GM21526 (cell line): ENCODE data around the gene EPHA1.

Source experiments
- ATAC-seq: cut with Tn5 transposase; IDR thresholded peaks from one replicate; pipeline ENCODE4 v1.9.1; 2021; ENCODE audit warnings: moderate library complexity; ENCODE audit not compliant: unreplicated experiment, low FRiP score

The EPHA1 gene

DNA sequence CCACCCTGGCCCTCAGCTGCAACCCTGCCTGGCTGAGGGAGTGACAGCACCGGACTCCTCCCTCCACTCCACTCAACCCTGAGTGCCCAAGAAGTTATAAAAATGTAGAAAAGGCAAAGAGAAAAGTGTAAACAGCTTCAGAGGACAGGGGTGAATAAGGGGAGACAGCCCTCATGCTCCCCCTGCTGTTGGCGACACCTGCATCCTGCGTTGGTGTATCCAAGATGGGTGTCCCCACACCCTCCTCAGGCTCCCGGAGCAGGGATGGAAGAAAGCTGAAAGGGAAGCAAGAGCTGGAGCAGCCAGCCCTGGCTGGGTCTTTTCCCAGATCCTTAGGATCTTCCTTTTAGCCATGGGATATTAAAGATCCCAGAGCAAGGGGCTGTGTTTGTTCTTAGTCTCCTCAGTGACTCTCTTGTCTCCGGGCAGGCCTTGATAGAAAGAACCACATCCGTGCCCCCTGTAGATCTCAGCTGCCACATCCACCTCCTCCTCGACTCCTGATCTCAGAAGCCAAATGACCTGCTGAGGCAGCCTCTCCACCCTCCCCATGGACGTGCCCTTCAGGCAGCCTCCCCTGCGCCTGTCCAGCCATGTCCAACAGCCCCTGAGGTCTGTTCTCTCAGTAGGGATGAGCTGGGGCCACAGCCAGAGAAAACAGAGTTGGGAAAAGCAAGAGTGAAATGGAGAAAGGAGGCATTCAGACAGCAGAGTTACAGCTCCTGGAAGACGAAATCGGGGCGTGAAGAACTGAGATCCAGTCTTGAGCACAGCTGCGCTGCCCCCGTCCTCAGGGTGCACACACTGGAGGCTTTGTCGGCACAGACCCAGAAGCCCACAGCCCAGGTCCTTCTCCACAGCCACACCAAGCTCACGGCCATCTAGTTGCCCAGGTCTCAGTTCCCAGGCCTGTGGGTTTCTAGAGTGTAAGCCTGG, 52.9 kb downstream of the EPHA1 start:
- no peak for ATAC-seq

GRCh38 chr7:143354965-143355364, 53.7 kb downstream of the EPHA1 start:
- no peak for ATAC-seq

GRCh38 chr7:143354376-143354775, 54.3 kb downstream of the EPHA1 start:
- no peak for ATAC-seq

DNA sequence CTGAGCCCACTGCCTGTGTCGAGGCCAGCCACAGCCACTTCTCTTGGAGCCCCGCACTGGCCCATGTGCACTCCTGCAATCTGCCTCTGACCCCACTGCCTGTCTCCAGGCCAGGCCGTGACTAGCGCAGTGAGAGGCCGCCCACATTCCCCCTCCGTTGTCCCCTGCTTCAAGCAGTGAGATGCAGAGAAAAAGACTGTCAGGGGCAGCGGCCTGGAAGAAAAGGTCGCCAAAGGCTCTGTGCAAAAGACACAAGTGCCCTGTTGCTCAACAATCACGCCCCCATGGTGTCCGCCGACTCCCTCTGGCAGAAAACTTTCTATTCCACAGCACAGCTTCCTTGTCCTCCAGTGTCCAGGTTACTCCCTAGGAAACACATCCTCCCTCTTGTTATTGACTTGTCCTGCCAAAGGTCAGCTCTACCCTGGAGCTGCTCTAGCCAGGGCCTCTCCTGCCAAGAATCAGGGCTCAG, 56.1 kb downstream of the EPHA1 start:
- ATAC-seq, result no peak

DNA sequence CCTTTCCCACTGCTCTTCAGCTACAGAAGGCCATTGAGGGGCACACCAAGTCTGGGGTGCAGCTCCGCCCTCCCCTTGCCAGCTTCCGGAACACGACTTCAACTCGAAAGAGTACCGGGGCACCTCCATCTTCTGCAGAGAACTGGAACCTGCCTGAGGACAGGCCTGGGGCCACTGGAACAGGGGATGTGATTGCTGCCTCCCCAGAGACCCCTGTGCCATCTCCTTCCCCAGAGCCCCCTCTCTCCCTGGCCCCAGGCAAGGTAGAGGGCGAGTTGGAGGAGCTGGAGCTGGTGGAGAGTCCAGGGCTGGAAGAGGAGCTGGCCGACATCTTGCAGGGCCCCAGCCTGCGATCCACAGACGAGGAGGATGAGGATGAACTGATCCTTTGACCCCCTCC, 57.1 kb downstream of the EPHA1 start:
- no peak for ATAC-seq

GRCh38 chr7:143351060-143351459, 57.6 kb downstream of the EPHA1 start:
- no peak for ATAC-seq

- ATAC-seq, result no peak
Observed at GRCh38 chr7:143347950-143348349, 60.7 kb downstream of the EPHA1 start.

GRCh38 chr7:143346018-143346417, 62.6 kb downstream of the EPHA1 start:
- ATAC-seq, result no peak

DNA sequence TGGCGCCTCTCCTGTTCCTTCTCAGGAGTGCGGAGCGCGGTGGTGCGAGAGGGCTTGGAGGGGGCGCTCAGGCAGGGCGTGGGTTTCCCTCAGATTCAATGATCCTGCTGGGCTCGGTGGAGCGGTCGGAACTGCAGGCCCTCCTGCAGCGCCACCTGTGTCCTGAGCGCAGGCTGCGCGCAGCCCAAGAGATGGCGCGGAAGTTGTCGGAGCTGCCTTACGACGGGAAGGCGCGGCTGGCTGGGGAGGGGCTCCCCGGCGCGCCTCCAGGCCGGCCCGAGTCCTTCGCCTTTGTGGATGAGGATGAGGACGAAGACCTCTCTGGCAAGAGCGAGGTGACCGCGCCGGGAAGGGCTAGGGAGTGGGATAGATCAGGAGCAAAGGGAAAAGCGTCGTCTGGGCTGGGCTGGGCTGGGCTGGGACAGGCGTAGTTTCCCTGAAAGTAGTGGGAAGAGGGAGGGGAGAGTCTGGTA, 63.2 kb downstream of the EPHA1 start:
- peak; percentile 79 for ATAC-seq

GRCh38 chr7:143343596-143343995, 65.1 kb downstream of the EPHA1 start:
- no peak for ATAC-seq

GRCh38 chr7:143341842-143342241, 66.8 kb downstream of the EPHA1 start:
- ATAC-seq, result no peak
